K562 (cell line): ENCODE measurements around the gene IRF2BP1. TPM values are rescaled to one million over a fixed set of nuclear protein-coding genes. Genes with fewer than 3 reads are reported as not detected.
A peak's percentile ranks its signal among the peaks of the same experiment; 100 is the strongest.

Experiments used
- ARID1B ChIP-seq: fragments of 450-650 bp; IDR thresholded peaks from 2 replicates; pipeline ENCODE4 v1.6.1; 2016; ENCODE audit warnings: antibody characterized with exemption, mild to moderate bottlenecking, inconsistent platforms
- ATF6 ChIP-seq: sonication (generic); formaldehyde crosslinking; IDR thresholded peaks from 2 replicates; pipeline ENCODE4 v1.4.0; 2020; ENCODE audit warnings: mild to moderate bottlenecking, missing genetic modification reagents
- CBX8 ChIP-seq: fragments of 200-600 bp; sonication (generic); IDR thresholded peaks from 2 replicates; pipeline ENCODE4 v1.6.1; 2012; ENCODE audit warnings: borderline replicate concordance, mixed run types, low read depth, mild to moderate bottlenecking, moderate library complexity, mixed read lengths, low read length, control low read depth, inconsistent platforms; ENCODE audit not compliant: poor library complexity, severe bottlenecking; ENCODE audit errors: extremely low read depth
- EGR1 ChIP-seq: fragments of 450-650 bp; conservative IDR thresholded peaks from 2 replicates; pipeline ENCODE4 v1.6.1; 2017; ENCODE audit warnings: mild to moderate bottlenecking
- ETS2 ChIP-seq: IDR thresholded peaks from 2 replicates; pipeline ENCODE4 v1.6.1; 2016; ENCODE audit warnings: borderline replicate concordance, missing genetic modification characterization, mild to moderate bottlenecking, moderate library complexity, missing compliant biosample characterization; ENCODE audit not compliant: poor library complexity, severe bottlenecking
- FOSL1 ChIP-seq: fragments of 200-800 bp; sonication (Bioruptor generic); conservative IDR thresholded peaks from 2 replicates; pipeline ENCODE4 v1.6.1; 2016; ENCODE audit warnings: missing genetic modification characterization, missing compliant biosample characterization
- FOXK2 ChIP-seq, 2 experiments: fragments of 450-650 bp; IDR thresholded peaks in 1 of 2; conservative IDR thresholded peaks in 1 of 2; 2 replicates each; pipeline ENCODE4 v1.6.1; 2016; ENCODE audit warnings: low read depth in 2 of 2, mild to moderate bottlenecking in 1 of 2
- NCOA6 ChIP-seq: fragments of 450-650 bp; IDR thresholded peaks from 2 replicates; pipeline ENCODE4 v1.6.1; 2017; ENCODE audit warnings: mild to moderate bottlenecking
- NCOR1 ChIP-seq: fragments of 450-650 bp; IDR thresholded peaks from 2 replicates; pipeline ENCODE4 v1.6.1; 2016; ENCODE audit warnings: mild to moderate bottlenecking, moderate library complexity
- NFE2 ChIP-seq: IDR thresholded peaks from 2 replicates; pipeline ENCODE4 v1.6.1; 2014; ENCODE audit warnings: antibody characterized with exemption, low read depth
- PKNOX1 ChIP-seq: fragments of 450-650 bp; IDR thresholded peaks from 2 replicates; pipeline ENCODE4 v1.6.1; 2016
- RAD21 ChIP-seq, 2 experiments: fragments of 250-450 bp in 1 of 2; fragments of 450-650 bp in 1 of 2; sonication (Bioruptor Pico) in 1 of 2; formaldehyde crosslinking in 1 of 2; IDR thresholded peaks in 1 of 2; conservative IDR thresholded peaks in 1 of 2; 2 replicates each; pipeline versions ENCODE4 v1.4.0 to v1.8.0; 2020 to 2022; ENCODE audit warnings: mild to moderate bottlenecking in 2 of 2, moderate library complexity in 1 of 2
- RBFOX2 ChIP-seq: fragments of 200-400 bp; formaldehyde crosslinking; IDR thresholded peaks from 2 replicates; pipeline ENCODE4 v1.6.1; 2017; ENCODE audit warnings: low read depth, mild to moderate bottlenecking, low read length, moderate library complexity
- TEAD2 ChIP-seq: fragments of 450-650 bp; IDR thresholded peaks from 2 replicates; pipeline ENCODE4 v1.6.1; 2016; ENCODE audit warnings: missing genetic modification characterization, control low read depth, missing compliant biosample characterization
- ZBTB33 ChIP-seq: sonication (generic); formaldehyde crosslinking; IDR thresholded peaks from 2 replicates; pipeline ENCODE4 v1.8.1; 2023; ENCODE audit warnings: mild to moderate bottlenecking, missing genetic modification reagents
- ZFP91 ChIP-seq: sonication (generic); formaldehyde crosslinking; IDR thresholded peaks from 2 replicates; pipeline ENCODE4 v1.8.0; 2022; ENCODE audit warnings: mild to moderate bottlenecking, missing genetic modification reagents
- ZNF655 ChIP-seq: fragments of 250-450 bp; sonication (Bioruptor Pico); IDR thresholded peaks from 2 replicates; pipeline ENCODE4 v1.5.0; 2021
- ZNF764 ChIP-seq: fragments of 250-450 bp; sonication (Bioruptor Pico); IDR thresholded peaks from 2 replicates; pipeline ENCODE4 v1.4.0; 2020; ENCODE audit warnings: low read depth, mild to moderate bottlenecking, moderate library complexity
- polyA plus RNA-seq, 8 experiments: library from polyadenylated mRNA; depleted of rRNA in 4 of 8; stranded (reverse) in 5 of 8; unstranded in 3 of 8; fragments of >200 nt; fragmentation: Nextera tagmentation in 2 of 8; fragmentation: Illumina TruSeq in 1 of 8; extraction: Ambion mirVana in 2 of 8; extraction: Trizol in 1 of 8; gene quantifications; 2 replicates each; pipeline versions ENCODE4 v1.2.1 to v1.2.3, GENCODE V29; 2011 to 2014; ENCODE audit warnings: inconsistent platforms in 1 of 8, missing spikeins in 1 of 8
- total RNA-seq, 7 experiments: library from RNA; depleted of rRNA in 6 of 7; stranded (reverse); fragments of >200 nt in 6 of 7; fragmentation: Illumina TruSeq in 2 of 7; extraction: Trizol in 2 of 7; gene quantifications; 2 replicates each; pipeline versions ENCODE4 v1.2.1 to v1.2.3, GENCODE V29; 2011 to 2021; ENCODE audit warnings: low replicate concordance in 1 of 7

The IRF2BP1 gene
- total and polyA plus RNA-seq, 9 of the 15 experiments (the other 6 are each of a cell fraction or from before 2014, with no cell fraction given) = 0.61 to 35.9 (median 3.5) TPM

- TF ChIP-seq ZBTB33 (CRISPR knock-in tag) (peak; percentile 62; the same call in 1 of the 2 replicates), ATF6 (CRISPR knock-in tag) (no peak), ETS2 (tag) (no peak), TEAD2 (tag) (no peak), NFE2 (no peak), PKNOX1 (peak; percentile 26; the same call in 1 of the 2 replicates), NCOA6 (no peak), RAD21 (CRISPR knock-in tag; conservative IDR thresholded peaks at IDR 0.05 in 1 of 2, IDR thresholded peaks at IDR 0.05 in 1 of 2) (peak in 1 of 2 experiments; percentile 62; a peak in 2 of 4 replicates), RBFOX2 (no peak), ZNF655 (CRISPR knock-in tag) (no peak), EGR1 (peak; percentile 36; the same call in 1 of the 2 replicates), ZFP91 (CRISPR knock-in tag) (no peak), FOSL1 (tag) (no peak), ARID1B (no peak), CBX8 (no peak), FOXK2 (conservative IDR thresholded peaks at IDR 0.05 in 1 of 2, IDR thresholded peaks at IDR 0.05 in 1 of 2; ENCODE audit: low read depth in 2 of 2) (no peak), ZNF764 (CRISPR knock-in tag) (no peak), NCOR1 (no peak)
Measured at GRCh38 chr19:45913874-45914830, 28.2 kb upstream of the IRF2BP1 start, which contains the start of gene NANOS2 (continued).
